Lower lobe of right lung (tissue), 2 donors: ENCODE data around the gene NEIL3. TPM values are rescaled to one million over a fixed set of nuclear protein-coding genes. Genes with fewer than 3 reads are reported as not detected.

Experiments used
- ATAC-seq, 2 donors: fragments of 200-7000 bp; cut with Tn5 transposase; one replicate each; pipeline ENCODE4 v1.9.1; 2020 to 2022; ENCODE audit warnings: mild to moderate bottlenecking in 2 of 2, moderate library complexity in 2 of 2
- DNase-seq: peaks from one replicate; pipeline ENCODE4 v3.0.0-alpha.2; 2020
- H3K27ac ChIP-seq: fragments of 200-600 bp; one replicate; pipeline ENCODE4 v1.8.0; 2022
- H3K27me3 ChIP-seq: fragments of 200-600 bp; one replicate; pipeline ENCODE4 v1.8.0; 2022; ENCODE audit warnings: low read depth
- H3K36me3 ChIP-seq: fragments of 200-600 bp; one replicate; pipeline ENCODE4 v1.8.0; 2022; ENCODE audit warnings: mild to moderate bottlenecking
- H3K4me1 ChIP-seq: fragments of 200-600 bp; one replicate; pipeline ENCODE4 v1.8.0; 2022
- H3K4me3 ChIP-seq: fragments of 200-600 bp; one replicate; pipeline ENCODE4 v1.8.0; 2022; ENCODE audit warnings: mild to moderate bottlenecking
- H3K9me3 ChIP-seq: fragments of 200-600 bp; one replicate; pipeline ENCODE4 v1.8.0; 2022
- CTCF ChIP-seq: fragments of 200-600 bp; IDR thresholded peaks from one replicate; pipeline ENCODE4 v1.8.0; 2022; ENCODE audit warnings: antibody characterized with exemption, mild to moderate bottlenecking
- intact Hi-C: fragments of 100-400 bp; cut with DNase I; formaldehyde crosslinking; loops from one replicate; pipeline ENCODE4 v1.11.0; 2022
- total RNA-seq: library from RNA; stranded (reverse); fragmentation: NEBNext Ultra II Directional; extraction: Animal tissue kit (Norgen Biotek cat#: 25700); gene quantifications from one replicate; pipeline ENCODE4 v1.2.1, GENCODE V29; 2021
- donor health status: DM: no; HTN: yes; CAD: no; lungs with severe emphysema.

The NEIL3 gene
- total RNA-seq, 1 donor from 2014 or later = 1.1 TPM

GRCh38 chr4:177313263-177313662 is 3.6 kb downstream of the NEIL3 start:
- TF ChIP-seq CTCF = no peak
- intact Hi-C loops = no loop called here

GRCh38 chr4:177315767-177316464 is 6.2 kb downstream of the NEIL3 start:
- ATAC-seq (no peak), DNase-seq (no peak)
- no peak overlapping the region for H3K4me3 ChIP-seq
- no peaks in the 10 kb centered on the region for H3K27me3 ChIP-seq
- TF ChIP-seq CTCF = no peak
- H3K4me1 ChIP-seq = no peaks in the 10 kb centered on the region
- intact Hi-C loops = no loop called here
- peak overlapping the region; percentile 19 for H3K27ac ChIP-seq
- H3K9me3 ChIP-seq = no peaks in the 10 kb centered on the region
- no peaks in the 10 kb centered on the region for H3K36me3 ChIP-seq

More at GRCh38 chr4:177313263-177313662, 3.6 kb downstream of the NEIL3 start:
- H3K4me3 ChIP-seq = no peak overlapping the region
- DNase-seq (no peak), ATAC-seq (no peak)
- no peaks in the 10 kb centered on the region for H3K9me3 ChIP-seq
- H3K27ac ChIP-seq = no peak overlapping the region
- no peaks in the 10 kb centered on the region for H3K27me3 ChIP-seq
- H3K36me3 ChIP-seq = no peaks in the 10 kb centered on the region
- peaks cover 12% of the 10 kb centered on the region for H3K4me1 ChIP-seq

- Histone ChIP-seq H3K36me3 (no peaks in the 10 kb centered on the region), H3K4me1 (no peaks in the 10 kb centered on the region), H3K27me3 (no peaks in the 10 kb centered on the region), H3K27ac (no peak overlapping the region), H3K9me3 (no peaks in the 10 kb centered on the region), H3K4me3 (no peak overlapping the region)
- intact Hi-C loops = no loop called here
- no peak for DNase-seq
- TF ChIP-seq CTCF = no peak
- ATAC-seq = no peak
Observed at GRCh38 chr4:177320721-177321120, 11.0 kb downstream of the NEIL3 start.

- ATAC-seq = no peak
- no peak overlapping the region for H3K4me3 ChIP-seq
- no peak overlapping the region for H3K27ac ChIP-seq
- H3K27me3 ChIP-seq = no peaks in the 10 kb centered on the region
- H3K4me1 ChIP-seq = no peaks in the 10 kb centered on the region
- no peaks in the 10 kb centered on the region for H3K9me3 ChIP-seq
- H3K36me3 ChIP-seq = no peaks in the 10 kb centered on the region
- DNase-seq = no peak
- TF ChIP-seq CTCF = no peak
- intact Hi-C loops = no loop called here
Observed at GRCh38 chr4:177321647-177322046, 12.0 kb downstream of the NEIL3 start.

GRCh38 chr4:177322266-177322665 is 12.6 kb downstream of the NEIL3 start:
- H3K9me3 ChIP-seq = no peaks in the 10 kb centered on the region
- no peak for TF ChIP-seq CTCF
- no peaks in the 10 kb centered on the region for H3K27me3 ChIP-seq
- no peak overlapping the region for H3K4me3 ChIP-seq
- H3K36me3 ChIP-seq = no peaks in the 10 kb centered on the region
- no peaks in the 10 kb centered on the region for H3K4me1 ChIP-seq
- DNase-seq (no peak), ATAC-seq (no peak)
- intact Hi-C loops = no loop called here
- H3K27ac ChIP-seq = no peak overlapping the region
